Body of pancreas (tissue), 4 donors: ENCODE results near the gene CELF5.

ENCODE experiments used
- CTCF ChIP-seq, 7 experiments: fragments of 450-650 bp in 4 of 7; fragments of 200-600 bp in 3 of 7; sonication (generic) in 3 of 7; IDR thresholded peaks; one replicate each; pipeline ENCODE4 v1.5.1; 2016 to 2019; ENCODE audit warnings: antibody characterized with exemption in 7 of 7
- POLR2A ChIP-seq, 3 donors: fragments of 450-650 bp; IDR thresholded peaks; one replicate each; pipeline ENCODE4 v1.6.1; 2016; ENCODE audit warnings: antibody characterized with exemption in 3 of 3, mild to moderate bottlenecking in 2 of 3

- TF ChIP-seq CTCF (IDR thresholded peaks at IDR 0.05): no peak
- no peak for TF ChIP-seq POLR2A (IDR thresholded peaks at IDR 0.05)
Measured at GRCh38 chr19:3279306-3279705, 54.8 kb downstream of the CELF5 start.
